OCI-M2 (cell line): Measurements from ENCODE around the gene PPP1R1B.

Source experiments
- DNase-seq: peaks from one replicate; lab custom pipeline; 2025; ENCODE audit not compliant: unreplicated experiment; lab: John Stamatoyannopoulos, UW

Gene PPP1R1B

DNA sequence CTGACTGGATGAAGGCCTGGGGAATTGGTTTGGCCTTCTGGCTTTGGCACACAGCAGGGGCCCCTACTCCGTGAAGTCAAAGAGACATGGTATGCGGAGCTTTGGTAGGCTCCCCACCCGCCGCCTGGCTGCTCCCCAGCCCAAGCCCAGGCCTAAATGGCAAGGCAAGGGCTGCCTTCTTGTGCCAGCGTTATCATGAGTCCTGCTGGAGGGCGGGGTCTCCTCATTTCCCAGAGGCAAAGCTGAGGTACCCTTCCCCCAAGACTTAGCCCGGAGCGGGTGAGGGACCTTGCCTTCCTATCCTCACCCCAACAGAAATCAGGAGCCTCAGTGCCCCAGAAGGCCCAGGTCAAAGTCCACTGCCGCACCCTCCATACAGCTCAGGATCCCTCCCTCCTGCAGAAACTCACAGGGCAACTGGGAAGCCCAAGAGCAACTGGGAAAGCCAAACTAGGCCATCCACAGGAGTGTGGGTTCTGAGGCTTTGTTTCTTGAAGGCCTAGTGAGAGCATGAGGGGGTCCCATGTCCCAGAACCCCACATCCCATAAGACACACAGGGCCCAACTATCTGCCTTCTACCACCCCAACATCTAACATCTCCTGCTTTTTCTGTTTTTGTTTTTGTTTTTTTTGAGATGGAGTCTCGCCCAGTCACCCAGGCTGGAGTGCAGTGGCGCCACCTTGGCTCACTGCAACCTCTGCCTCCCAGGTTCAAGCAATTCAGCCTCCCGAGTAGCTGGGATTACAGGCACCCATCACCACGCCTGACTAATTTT, 51.8 kb downstream of the PPP1R1B start:
- no peak for DNase-seq

DNA sequence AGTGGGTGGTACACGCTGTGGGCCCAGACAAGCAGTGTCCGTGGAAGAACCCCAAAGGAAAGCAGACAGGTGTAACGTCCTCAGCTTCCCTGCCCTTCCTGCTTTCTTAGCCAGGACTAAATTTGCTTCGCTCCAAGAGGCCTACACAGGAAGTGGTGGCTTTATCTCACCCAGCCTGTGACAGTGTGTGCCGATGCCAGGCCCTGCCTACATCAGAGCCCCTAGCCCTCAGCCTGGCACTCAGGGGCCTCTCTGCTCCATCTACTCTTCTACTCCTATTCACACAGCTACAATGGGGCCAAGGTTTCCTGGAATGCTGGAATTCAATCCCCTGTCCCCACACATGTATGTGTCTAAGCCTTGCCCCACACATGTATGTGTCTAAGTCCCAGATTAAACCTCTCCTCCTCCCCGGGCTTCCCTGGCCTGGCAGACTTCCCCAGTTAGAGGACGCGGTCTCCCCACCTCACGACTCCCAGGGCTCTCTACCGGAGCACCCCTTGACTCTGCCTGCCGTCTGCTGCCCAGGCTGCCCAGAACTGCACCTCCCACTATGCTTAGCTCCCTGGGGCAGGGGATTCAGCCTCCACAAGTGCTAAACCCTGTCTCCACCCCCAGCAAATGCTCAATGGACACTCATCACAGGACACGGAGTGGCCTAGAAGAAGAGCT, 52.9 kb downstream of the PPP1R1B start:
- no peak for DNase-seq

DNA sequence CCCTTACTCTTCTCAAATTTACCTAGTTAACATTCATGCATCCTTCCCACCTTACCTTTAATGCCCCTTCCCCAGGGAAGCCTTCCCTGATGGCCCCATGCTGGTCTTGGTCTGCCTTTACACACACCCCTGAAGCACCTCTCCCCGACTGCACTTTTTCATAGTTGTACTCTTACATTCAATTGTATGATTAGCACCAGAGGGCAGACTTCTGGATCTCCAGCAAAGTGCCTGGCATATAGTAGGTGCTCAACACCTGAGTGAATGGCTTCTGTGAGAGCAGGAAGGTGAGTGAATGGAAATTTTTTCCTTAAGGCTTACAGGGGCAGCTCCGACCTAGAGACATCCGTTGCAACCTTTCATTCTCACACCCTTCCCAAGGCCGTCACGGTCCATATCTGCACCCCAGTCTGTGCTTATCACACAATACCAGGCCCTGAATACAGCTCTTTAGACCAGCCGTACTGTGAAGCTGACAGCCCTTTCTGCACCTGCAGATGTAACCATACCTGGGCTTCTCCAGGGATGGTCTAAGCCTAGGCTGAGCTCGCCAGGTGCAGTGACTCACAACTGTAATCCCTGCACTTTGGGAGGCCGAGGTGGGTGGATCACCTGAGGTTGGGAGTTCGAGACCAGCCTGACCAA, 56.7 kb downstream of the PPP1R1B start:
- no peak for DNase-seq

DNA sequence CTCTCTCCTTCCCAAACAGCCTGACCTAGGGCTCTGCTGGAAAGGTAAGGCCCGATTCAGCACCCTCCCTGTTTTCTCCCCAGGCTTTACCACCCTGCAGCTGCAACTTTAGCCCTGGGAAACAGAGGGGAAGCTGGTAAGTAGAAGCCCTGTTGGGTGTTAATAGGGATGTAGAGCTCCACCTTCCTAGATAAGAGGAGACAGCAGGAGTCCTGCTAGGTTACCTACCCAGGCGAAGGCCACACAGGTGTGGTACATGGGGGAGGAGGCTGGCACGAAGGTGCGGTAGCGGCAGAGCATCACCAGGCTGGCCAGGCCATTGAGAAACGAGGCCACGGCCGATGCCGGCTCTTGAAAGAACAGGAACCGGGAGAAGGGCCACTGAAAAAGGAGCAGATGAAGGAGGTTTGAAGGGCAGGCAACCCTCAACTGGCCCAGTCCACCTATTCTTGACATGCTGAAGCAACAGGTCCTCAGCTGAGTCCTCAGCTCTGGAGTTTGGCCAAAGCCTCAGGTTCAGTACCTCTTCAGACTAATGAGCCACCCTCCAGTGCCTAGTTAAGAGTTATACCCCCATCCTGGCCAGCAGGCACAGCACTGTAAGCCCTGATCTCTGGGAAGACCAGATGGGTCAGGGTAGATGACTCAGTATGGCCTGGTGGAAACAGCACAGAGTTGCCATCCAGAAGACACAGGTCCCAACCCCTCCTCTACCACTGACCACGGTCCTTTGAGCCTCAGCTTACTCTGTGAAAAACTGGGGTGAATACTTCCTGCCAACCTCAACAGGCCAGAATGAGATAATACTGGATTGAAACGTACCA, 57.8 kb downstream of the PPP1R1B start:
- DNase-seq, result no peak
